NCI-H2196 (cell line): ENCODE results near the gene TCERG1.
A peak's percentile ranks its signal among the peaks of the same experiment; 100 is the strongest.
"Not testable (repeated sequence)": the region's sequence is repeated elsewhere in the genome, so short reads cannot be mapped to it uniquely, and the experiment has no call there.

Experiments
- DNase-seq: peaks from one replicate; lab custom pipeline; 2025; ENCODE audit not compliant: unreplicated experiment; lab: John Stamatoyannopoulos, UW

TCERG1 gene

DNA sequence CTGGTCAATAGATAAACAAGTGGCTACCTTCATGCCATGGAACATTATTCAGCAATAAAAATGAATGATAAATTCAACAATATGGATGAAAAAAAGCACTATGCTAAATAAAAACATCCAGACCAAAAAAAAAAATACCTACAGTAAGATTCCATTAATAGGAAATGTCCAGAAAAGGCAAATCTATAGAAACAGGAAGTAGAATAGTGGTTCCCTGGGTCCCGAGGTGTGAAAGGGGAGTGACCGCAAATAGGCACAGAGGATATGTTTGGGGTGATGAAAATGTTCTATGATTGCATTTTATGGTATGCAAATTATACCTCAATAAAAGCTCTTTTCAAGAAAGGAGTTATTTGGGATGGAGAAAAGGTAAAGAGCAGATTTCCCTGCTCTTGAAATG is 72.4 kb downstream of the TCERG1 start:
- DNase-seq = no peak

GRCh38 chr5:146520731-146521130 is 73.6 kb downstream of the TCERG1 start:
- no peak for DNase-seq

GRCh38 chr5:146521403-146522106 is 74.4 kb downstream of the TCERG1 start:
- peak; percentile 4 for DNase-seq

- no peak for DNase-seq
Observed at GRCh38 chr5:146523698-146524097, 76.6 kb downstream of the TCERG1 start.

DNA sequence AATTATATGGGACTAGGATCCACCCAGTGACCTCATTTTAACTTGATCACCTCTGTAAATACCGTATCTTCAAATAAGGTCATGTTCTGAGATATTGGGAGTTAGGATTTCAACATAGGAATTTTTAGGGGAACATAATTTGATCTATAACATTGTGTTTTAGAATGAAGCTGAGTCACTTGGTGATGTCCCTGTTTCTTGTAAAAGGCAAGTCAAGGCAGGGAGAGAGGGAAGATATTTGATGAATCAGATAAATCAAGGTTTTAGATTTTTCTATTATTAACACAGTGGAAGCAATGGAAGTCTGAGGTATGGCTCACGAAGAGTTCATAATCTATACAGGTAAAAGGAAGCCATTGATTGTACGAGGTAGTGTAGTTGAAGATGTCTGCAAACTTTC is 80.7 kb downstream of the TCERG1 start:
- no peak for DNase-seq

- no peak for DNase-seq
Observed at GRCh38 chr5:146528236-146528635, 81.1 kb downstream of the TCERG1 start.

DNA sequence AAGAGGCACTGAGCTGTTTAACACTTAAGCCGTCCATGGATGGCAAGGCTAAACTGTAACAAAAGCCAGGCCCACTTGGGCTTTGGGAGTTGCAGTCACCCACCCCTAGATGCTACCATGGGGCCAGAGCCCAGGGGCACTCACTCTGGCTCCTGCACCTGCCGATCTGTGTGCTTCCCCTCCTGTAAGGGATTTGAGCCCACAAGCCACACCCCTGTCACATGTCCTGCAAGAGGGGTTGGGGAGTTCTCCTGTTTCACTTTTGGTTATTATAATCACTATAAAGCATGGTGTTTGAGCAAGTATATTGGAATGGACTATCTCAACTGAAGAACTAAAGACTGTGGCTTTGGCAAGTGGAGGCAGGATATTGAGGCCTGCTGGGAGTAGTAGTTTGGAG is 82.9 kb downstream of the TCERG1 start:
- DNase-seq = no peak

DNA sequence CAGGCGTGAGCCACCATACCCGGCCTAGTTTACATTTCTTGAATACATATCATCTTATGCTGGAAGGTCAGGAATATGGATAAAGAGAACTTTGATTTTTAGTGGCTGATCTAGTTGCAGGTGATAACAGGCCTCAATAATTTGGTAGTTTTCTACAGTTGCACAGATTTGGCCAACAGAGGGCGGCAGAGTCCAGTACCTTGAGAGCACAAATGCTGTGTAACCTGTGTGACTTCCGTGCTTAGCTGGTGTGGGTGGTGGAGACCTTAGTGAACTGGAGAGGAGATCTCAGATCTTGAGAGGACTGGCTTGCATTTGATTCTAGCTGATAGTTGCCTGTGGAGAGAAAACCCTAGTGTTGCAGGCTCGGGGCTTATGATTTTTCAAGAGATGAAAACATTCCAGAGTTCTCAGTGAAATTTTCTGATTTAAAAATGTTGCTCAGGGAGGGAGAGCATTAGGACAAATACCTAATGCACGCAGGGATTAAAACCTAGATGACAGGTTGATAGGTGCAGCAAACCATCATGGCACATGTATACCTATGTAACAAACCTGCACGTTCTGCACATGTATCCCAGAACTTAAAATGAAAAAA is 86.2 kb downstream of the TCERG1 start:
- DNase-seq = peak; percentile 85

DNA sequence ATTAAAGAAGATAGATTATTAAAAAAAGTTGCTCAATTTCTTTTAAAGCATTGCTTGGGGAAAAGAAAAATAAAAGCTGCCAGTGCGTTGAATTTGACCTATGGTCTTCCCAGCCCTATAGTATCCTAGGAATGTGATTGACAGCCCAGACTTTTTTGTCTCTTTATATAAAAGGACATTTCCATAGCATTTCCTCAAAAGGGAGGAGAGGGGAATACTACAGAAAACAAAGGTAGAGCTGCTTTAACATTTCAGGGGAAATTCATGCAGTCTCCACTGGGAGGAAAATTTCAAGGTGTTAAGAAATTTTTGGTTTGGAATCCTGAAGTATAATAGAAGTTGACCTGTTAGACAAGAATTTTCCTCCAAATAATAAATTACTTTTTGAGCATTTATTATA is 86.7 kb downstream of the TCERG1 start:
- DNase-seq = no peak

DNA sequence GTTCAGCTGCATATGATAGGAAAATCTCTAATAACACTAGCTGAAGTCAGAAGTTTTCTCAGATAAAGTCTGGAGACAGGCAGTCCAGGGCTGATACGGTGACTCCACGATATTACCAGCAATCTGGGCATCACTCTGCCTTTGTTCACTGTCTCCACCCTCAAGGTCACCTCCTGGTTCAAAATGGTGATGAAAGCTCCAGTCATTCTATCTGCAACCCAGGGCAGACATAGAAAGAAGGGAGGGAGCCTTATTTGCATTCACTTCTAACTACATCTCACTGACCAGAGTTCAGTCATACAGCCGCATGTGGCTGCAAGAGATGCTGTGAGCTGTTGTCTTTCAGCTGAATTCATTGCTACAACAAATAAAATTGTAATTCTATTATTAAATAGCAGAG is 91.3 kb downstream of the TCERG1 start:
- DNase-seq = no peak

GRCh38 chr5:146539973-146540372 is 92.8 kb downstream of the TCERG1 start:
- DNase-seq = no peak

DNA sequence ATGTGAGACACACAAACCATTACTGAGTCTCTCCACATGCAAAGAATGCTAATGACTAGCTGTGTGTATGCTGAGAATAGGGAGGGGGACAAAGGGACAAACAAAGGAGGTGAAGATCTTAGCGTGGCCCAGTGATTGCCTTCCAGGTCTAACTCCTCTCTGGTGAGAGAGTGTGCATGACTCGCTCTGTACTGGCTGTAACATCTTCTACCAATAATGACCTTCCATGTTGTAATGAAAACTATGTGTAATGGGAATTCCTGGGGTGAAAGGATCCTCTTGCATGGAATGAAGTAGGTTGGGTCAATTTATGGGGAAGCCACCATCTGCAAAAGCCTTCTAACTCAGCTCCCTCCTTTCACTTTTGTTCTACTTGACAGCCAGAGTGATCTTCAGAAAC is 93.3 kb downstream of the TCERG1 start:
- no peak for DNase-seq

GRCh38 chr5:146541958-146542849 is 95.1 kb downstream of the TCERG1 start:
- peak; percentile 80 for DNase-seq

- DNase-seq = no peak
Observed at GRCh38 chr5:146544232-146544631, 97.1 kb downstream of the TCERG1 start.

GRCh38 chr5:146548781-146549449 is 101.8 kb downstream of the TCERG1 start:
- DNase-seq = no peak

DNA sequence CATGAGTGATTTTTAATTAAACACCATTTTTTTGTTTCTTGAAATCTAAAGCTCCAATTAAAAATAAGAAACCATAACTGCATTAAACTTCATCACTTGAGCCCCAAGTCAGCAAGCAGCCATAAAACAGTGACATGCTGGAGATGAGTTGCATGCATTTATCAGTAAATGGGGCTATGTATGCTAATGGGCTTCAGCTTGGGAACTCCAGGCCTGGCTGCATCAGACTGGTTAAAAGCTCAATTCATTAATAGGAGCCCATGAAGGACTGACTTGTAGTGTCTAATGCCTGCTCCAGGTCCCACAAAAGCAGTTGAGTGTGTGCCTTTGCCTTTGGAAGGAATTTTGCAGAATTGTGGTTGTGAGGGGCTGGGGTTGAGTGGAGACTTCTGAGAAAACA is 102.5 kb downstream of the TCERG1 start:
- no peak for DNase-seq

DNA sequence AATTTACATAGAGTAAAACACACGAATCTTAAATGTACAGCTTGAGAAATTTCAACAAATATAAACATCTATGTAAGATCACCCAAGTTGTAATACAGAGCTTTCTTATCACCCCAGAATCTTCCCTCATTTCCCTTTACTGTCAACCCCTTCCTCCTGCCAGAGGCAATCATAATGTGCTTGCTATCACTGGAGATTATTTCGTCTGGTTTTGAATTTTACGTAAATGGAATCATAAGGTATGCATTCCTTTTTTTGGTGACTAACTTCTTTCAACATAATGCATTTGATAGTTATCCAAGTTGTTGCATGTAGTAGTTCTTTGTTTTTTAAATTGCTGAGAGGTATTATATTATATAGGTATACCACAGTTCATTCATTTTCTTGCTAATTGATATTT is 106.3 kb downstream of the TCERG1 start:
- DNase-seq = no peak

- DNase-seq = not testable (repeated sequence)
Observed at GRCh38 chr5:146556884-146557283, 109.8 kb downstream of the TCERG1 start.

DNA sequence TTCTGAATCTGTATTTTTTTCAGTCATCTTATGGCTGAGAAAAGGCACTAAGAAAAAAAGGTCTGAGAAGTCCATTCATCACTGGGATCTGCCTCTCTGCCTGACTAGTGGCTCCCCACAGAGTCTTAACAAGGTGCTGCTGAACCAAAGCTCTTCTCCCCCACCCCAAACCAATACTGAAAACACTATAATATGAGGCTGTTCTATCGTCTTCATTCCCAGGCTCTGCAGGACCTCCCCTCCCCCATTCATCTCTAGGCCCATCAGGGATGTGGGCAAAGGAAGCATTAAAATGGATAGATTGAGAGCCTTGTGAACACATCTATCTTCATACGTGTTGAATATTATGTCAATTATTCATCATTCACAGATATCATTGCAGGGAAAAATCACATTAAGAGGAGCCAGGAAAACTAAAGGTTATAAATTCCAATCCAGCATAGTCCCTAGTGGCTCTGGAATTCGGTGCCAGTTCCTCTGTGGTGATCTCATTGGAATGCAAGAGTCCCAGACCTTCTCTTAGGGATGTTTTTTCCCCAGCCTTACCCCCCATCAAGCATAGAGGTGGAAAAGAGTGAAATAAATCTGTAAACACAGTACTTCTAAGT is 113.2 kb downstream of the TCERG1 start:
- DNase-seq = no peak
